CD4-positive, alpha-beta T cell treated with Interleukin-15 for 1 hour (primary cell): ENCODE data around the gene PCDHB8.
"Not testable (repeated sequence)": the region's sequence is repeated elsewhere in the genome, so short reads cannot be mapped to it uniquely, and the experiment has no call there.

Source experiments
- DNase-seq: peaks from one replicate; pipeline ENCODE4 v3.0.0-alpha.2; 2020

PCDHB8 gene

DNA sequence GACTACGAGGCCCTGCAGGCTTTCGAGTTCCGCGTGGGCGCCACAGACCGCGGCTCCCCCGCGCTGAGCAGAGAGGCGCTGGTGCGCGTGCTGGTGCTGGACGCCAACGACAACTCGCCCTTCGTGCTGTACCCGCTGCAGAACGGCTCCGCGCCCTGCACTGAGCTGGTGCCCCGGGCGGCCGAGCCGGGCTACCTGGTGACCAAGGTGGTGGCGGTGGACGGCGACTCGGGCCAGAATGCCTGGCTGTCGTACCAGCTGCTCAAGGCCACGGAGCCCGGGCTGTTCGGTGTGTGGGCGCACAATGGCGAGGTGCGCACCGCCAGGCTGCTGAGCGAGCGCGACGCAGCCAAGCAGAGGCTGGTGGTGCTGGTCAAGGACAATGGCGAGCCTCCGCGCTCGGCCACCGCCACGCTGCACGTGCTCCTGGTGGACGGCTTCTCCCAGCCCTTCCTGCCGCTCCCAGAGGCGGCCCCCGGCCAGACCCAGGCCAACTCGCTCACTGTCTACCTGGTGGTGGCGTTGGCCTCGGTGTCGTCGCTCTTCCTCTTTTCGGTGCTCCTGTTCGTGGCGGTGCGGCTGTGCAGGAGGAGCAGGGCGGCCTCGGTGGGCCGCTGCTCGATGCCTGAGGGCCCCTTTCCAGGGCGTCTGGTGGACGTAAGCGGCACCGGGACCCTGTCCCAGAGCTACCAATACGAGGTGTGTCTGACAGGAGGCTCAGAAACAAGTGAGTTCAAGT lies 6.7 kb downstream of the PCDHB8 start:
- not testable (repeated sequence) for DNase-seq

DNA sequence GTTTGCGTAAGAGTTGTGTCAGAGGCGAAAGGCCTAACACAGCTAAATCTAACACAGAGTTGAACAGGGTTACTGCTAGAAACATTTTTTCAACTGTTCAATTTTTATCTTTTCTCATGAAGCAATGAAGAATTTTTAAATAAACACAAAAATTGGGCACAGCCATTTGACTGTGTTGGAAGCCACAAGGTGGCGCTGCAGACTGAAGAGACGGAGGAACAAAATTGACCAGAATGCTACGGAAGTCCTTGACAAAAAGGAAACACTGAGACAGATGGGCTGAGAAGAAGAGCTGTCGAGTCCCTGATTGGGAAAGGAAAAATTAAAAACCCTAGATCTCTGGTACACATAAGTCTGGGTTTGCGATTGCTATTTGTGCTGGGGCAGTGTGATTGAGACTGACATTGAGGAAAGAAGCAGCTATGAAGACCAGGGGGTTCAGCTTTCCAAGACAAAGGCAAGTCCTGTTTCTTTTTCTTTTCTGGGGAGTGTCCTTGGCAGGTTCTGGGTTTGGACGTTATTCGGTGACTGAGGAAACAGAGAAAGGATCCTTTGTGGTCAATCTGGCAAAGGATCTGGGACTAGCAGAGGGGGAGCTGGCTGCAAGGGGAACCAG lies 9.4 kb downstream of the PCDHB8 start, which contains the start of gene PCDHB9:
TSS of gene PCDHB9 (plus strand) at position 265 of the 616 bp plus-strand sequence. CDS start at position 423, 158 bp downstream.
- DNase-seq, result no peak

DNA sequence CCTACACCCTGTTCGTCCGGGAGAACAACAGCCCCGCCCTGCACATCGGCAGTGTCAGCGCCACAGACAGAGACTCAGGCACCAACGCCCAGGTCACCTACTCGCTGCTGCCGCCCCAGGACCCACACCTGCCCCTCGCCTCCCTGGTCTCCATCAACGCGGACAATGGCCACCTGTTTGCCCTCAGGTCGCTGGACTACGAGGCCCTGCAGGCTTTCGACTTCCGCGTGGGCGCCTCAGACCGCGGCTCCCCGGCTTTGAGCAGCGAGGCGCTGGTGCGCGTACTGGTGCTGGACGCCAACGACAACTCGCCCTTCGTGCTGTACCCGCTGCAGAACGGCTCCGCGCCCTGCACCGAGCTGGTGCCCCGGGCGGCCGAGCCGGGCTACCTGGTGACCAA lies 11.1 kb downstream of the PCDHB8 start:
- not testable (repeated sequence) for DNase-seq

DNA sequence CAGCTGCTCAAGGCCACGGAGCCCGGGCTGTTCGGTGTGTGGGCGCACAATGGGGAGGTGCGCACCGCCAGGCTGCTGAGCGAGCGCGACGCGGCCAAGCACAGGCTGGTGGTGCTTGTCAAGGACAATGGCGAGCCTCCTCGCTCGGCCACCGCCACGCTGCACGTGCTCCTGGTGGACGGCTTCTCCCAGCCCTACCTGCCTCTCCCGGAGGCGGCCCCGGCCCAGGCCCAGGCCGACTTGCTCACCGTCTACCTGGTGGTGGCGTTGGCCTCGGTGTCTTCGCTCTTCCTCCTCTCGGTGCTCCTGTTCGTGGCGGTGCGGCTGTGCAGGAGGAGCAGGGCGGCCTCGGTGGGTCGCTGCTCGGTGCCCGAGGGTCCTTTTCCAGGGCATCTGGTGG lies 11.5 kb downstream of the PCDHB8 start:
- not testable (repeated sequence) for DNase-seq

DNA sequence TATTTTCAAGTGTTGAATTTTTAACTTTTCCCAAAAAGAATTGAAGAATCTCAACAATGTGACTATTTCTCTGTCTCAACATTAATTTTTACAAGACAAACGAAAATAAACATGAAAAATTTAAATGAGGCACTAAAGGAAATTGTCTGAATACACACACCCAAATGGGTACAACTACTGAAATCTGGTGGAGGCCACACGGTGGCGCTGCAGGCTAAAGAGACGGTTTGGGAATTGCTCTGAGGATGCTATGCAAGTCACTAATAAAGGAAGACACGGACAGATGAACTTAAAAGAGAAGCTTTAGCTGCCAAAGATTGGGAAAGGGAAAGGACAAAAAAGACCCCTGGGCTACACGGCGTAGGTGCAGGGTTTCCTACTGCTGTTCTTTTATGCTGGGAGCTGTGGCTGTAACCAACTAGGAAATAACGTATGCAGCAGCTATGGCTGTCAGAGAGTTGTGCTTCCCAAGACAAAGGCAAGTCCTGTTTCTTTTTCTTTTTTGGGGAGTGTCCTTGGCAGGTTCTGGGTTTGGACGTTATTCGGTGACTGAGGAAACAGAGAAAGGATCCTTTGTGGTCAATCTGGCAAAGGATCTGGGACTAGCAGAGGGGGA lies 14.6 kb downstream of the PCDHB8 start, which contains the start of gene PCDHB10:
TSS of gene PCDHB10 (plus strand) at position 244 of the 616 bp plus-strand sequence. CDS start at position 444, 200 bp downstream.
- DNase-seq, result no peak

DNA sequence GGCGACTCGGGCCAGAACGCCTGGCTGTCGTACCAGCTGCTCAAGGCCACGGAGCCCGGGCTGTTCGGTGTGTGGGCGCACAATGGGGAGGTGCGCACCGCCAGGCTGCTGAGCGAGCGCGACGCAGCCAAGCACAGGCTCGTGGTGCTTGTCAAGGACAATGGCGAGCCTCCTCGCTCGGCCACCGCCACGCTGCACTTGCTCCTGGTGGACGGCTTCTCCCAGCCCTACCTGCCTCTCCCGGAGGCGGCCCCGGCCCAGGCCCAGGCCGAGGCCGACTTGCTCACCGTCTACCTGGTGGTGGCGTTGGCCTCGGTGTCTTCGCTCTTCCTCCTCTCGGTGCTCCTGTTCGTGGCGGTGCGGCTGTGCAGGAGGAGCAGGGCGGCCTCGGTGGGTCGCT lies 16.7 kb downstream of the PCDHB8 start:
- DNase-seq, result not testable (repeated sequence)

DNA sequence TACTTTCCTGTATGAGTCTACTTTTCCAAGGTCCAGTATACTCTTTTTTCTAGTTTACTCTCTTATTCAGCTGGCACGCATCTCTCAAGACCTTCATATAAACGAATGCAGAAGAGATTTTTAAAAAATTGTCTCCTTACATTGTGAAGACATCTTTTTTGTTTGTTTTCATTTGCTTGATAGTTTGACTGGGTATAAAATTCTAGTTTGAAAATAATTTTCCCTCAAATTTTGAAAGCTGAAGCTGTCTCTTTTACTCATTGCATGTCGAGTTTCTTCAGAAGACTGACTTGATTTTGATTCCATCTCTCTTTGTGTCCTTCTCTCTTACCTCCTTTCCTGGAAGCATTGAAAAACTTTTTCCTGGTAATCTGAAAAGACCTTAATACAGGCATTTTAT lies 18.8 kb downstream of the PCDHB8 start:
- no peak for DNase-seq

DNA sequence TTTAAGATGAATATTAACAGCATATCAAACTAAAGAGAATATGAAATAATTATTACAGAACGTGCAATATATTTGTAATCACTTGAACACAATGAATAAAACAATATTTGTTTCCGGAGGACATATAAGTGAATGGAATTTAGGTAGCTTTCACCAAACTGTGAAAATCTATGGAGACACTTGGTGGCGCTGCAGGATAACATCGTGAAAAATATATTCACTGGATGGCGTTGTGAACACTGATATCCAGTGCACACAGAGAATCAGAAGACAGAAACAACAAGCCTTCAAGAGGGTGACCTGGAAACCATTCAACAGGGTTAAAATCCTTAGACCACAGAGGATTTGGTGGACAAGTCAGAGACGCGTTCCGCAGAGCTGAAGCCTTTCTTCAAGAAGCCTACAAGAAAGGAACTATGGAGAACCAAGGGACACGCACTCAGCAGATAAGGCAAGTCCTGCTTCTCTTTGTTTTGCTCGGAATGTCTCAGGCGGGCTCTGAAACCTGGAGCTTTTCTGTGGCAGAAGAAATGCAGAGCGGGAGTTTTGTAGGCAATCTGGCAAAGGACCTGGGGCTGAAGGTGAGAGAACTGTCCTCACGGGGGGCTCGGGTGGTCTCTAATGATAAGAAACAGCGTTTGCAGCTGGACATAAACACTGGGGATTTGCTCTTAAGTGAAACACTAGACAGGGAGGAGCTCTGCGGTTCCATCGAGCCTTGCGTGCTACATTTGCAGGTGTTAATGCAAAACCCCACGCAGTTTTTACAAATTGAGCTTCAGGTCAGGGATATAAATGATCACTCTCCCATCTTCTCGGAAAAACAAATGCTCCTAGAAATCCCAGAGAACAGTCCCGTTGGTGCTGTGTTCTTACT lies 22.0 kb downstream of the PCDHB8 start, which contains the start of gene PCDHB11:
TSS of gene PCDHB11 (plus strand) at position 269 of the 877 bp plus-strand sequence. CDS start at position 417, 148 bp downstream.
- DNase-seq, result no peak

DNA sequence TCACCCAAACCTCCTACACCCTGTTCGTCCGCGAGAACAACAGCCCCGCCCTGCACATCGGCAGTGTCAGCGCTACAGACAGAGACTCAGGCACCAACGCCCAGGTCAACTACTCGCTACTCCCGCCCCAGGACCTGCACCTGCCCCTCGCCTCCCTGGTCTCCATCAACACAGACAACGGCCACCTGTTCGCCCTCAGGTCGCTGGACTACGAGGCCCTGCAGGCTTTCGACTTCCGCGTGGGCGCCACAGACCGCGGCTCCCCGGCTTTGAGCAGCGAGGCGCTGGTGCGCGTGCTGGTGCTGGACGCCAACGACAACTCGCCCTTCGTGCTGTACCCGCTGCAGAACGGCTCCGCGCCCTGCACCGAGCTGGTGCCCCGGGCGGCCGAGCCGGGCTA lies 23.5 kb downstream of the PCDHB8 start:
- DNase-seq, result not testable (repeated sequence)

DNA sequence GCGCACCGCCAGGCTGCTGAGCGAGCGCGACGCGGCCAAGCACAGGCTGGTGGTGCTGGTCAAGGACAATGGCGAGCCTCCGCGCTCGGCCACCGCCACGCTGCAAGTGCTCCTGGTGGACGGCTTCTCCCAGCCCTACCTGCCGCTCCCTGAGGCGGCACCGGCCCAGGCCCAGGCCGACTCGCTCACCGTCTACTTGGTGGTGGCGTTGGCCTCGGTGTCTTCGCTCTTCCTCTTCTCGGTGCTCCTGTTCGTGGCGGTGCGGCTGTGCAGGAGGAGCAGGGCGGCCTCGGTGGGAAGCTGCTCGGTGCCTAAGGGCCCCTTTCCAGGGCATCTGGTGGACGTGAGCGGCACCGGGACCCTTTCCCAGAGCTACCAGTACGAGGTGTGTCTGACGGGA lies 24.1 kb downstream of the PCDHB8 start:
- not testable (repeated sequence) for DNase-seq

DNA sequence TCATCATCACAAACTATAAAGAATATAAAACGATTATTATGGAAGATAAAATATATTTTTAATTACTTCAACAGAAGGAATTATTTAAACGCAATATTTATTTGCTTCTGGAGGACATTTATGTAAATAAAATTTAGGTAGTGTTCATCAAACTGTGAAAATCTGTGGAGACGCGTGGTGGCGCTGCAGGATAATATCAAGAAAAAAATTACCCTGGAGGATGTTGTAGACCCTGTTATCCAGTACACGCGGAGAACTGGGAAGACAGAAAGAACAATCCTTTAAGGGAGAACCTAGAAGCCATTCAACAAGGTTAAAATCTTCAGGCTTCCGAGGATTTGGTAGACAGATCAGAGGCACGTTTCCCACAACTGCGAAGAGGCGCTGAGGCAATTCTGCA lies 30.9 kb downstream of the PCDHB8 start, which contains the start of gene PCDHB12:
TSS of gene PCDHB12 (plus strand) at position 242 of the 400 bp plus-strand sequence. CDS start 189 bp downstream, outside the sequence.
- no peak for DNase-seq

DNA sequence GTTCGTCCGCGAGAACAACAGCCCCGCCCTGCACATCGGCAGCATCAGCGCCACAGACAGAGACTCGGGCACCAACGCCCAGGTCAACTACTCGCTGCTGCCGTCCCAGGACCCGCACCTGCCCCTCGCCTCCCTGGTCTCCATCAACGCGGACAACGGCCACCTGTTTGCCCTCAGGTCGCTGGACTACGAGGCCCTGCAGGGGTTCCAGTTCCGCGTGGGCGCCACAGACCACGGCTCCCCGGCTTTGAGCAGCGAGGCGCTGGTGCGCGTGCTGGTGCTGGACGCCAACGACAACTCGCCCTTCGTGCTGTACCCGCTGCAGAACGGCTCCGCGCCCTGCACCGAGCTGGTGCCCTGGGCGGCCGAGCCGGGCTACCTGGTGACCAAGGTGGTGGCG lies 32.7 kb downstream of the PCDHB8 start:
- not testable (repeated sequence) for DNase-seq

DNA sequence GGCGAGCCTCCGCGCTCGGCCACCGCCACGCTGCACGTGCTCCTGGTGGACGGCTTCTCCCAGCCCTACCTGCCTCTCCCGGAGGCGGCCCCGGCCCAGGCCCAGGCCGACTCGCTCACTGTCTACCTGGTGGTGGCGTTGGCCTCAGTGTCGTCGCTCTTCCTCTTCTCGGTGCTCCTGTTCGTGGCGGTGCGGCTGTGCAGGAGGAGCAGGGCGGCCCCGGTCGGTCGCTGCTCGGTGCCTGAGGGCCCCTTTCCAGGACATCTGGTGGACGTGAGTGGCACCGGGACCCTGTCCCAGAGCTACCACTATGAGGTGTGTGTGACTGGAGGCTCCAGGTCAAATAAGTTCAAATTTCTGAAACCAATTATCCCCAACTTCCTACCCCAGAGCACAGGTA lies 33.3 kb downstream of the PCDHB8 start:
- DNase-seq, result not testable (repeated sequence)

DNA sequence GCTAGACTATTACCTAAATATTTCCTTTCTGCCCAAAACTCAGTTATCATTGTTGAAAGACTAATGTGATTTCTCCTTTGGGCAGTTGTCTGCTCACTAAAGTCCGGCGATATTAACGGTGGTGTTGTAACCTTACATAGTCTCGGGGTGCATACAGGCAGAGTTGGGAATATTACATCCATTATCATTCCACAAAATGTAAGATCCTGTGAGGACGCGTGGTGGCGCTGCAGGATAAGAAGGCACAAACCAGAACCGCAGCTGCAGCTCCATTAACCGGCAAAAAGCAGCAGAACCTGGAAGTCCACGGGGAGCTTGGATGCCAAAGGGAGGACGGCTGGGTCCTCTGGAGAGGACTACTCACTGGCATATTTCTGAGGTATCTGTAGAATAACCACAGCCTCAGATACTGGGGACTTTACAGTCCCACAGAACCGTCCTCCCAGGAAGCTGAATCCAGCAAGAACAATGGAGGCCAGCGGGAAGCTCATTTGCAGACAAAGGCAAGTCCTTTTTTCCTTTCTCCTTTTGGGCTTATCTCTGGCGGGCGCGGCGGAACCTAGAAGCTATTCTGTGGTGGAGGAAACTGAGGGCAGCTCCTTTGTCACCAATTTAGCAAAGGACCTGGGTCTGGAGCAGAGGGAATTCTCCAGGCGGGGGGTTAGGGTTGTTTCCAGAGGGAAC lies 36.2 kb downstream of the PCDHB8 start, which contains the start of gene PCDHB13:
TSS of gene PCDHB13 (plus strand) at position 264 of the 684 bp plus-strand sequence. CDS start at position 469, 205 bp downstream.
- DNase-seq, result not testable (repeated sequence)

DNA sequence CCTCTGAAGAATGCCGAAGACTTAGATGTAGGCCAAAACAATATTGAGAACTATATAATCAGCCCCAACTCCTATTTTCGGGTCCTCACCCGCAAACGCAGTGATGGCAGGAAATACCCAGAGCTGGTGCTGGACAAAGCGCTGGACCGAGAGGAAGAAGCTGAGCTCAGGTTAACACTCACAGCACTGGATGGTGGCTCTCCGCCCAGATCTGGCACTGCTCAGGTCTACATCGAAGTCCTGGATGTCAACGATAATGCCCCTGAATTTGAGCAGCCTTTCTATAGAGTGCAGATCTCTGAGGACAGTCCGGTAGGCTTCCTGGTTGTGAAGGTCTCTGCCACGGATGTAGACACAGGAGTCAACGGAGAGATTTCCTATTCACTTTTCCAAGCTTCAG lies 37.0 kb downstream of the PCDHB8 start:
- not testable (repeated sequence) for DNase-seq

DNA sequence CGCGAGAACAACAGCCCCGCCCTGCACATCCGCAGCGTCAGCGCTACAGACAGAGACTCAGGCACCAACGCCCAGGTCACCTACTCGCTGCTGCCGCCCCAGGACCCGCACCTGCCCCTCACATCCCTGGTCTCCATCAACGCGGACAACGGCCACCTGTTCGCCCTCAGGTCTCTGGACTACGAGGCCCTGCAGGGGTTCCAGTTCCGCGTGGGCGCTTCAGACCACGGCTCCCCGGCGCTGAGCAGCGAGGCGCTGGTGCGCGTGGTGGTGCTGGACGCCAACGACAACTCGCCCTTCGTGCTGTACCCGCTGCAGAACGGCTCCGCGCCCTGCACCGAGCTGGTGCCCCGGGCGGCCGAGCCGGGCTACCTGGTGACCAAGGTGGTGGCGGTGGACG lies 37.9 kb downstream of the PCDHB8 start:
- DNase-seq, result not testable (repeated sequence)

DNA sequence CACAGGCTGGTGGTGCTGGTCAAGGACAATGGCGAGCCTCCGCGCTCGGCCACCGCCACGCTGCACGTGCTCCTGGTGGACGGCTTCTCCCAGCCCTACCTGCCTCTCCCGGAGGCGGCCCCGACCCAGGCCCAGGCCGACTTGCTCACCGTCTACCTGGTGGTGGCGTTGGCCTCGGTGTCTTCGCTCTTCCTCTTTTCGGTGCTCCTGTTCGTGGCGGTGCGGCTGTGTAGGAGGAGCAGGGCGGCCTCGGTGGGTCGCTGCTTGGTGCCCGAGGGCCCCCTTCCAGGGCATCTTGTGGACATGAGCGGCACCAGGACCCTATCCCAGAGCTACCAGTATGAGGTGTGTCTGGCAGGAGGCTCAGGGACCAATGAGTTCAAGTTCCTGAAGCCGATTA lies 38.4 kb downstream of the PCDHB8 start:
- not testable (repeated sequence) for DNase-seq

DNA sequence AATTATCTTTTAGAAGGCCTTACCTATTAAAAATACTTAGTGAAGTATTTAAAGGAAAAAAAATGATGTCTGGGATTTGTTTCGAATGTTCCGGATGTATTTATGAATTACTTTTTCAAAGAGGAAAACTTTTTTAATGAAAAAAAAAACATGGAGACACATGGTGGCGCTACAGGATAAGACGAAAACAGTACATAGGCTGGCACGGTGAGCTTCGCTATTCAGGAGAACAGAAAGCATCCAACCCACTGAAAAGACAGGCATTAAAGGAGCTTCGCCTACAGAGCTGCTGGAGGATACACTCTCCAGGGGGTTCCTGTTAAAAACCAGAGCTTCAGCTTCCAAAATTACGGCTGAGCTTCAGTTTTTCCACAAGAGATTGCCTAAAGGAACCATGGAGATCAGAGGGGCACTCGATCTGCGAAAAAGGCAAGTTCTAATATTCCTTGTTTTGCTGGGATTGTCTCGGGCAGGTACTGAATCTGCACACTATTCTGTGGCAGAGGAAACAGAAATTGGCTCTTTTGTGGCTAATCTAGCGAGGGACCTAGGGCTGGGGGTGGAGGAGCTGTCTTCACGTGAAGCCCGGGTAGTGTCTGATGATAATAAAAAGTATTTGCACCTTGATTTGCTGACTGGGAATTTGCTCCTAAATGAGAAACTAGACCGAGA lies 45.7 kb downstream of the PCDHB8 start, which contains the start of gene PCDHB14:
TSS of gene PCDHB14 (plus strand) at position 232 of the 672 bp plus-strand sequence. CDS start at position 395, 163 bp downstream.
- DNase-seq, result no peak

DNA sequence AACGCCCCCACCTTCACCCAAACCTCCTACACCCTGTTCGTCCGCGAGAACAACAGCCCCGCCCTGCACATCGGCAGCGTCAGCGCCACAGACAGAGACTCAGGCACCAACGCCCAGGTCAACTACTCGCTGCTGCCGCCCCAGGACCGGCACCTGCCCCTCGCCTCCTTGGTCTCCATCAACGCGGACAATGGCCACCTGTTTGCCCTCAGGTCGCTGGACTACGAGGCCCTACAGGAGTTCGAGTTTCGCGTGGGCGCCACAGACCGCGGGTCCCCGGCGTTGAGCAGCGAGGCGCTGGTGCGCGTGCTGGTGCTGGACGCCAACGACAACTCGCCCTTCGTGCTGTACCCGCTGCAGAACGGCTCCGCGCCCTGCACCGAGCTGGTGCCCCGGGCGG lies 47.3 kb downstream of the PCDHB8 start:
- DNase-seq, result not testable (repeated sequence)

DNA sequence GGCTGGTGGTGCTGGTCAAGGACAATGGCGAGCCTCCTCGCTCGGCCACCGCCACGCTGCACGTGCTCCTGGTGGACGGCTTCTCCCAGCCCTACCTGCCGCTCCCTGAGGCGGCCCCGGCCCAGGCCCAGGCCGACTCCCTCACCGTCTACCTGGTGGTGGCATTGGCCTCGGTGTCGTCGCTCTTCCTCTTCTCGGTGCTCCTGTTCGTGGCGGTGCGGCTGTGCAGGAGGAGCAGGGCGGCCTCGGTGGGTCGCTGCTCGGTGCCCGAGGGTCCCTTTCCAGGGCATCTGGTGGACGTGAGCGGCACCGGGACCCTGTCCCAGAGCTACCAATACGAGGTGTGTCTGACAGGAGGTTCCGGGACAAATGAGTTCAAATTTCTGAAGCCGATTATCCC lies 47.8 kb downstream of the PCDHB8 start:
- DNase-seq, result not testable (repeated sequence)
